HG03520 (cell line): ENCODE results near the gene MDM2.

ENCODE experiments used
- ATAC-seq: cut with Tn5 transposase; IDR thresholded peaks from one replicate; pipeline ENCODE4 v1.9.1; 2021; ENCODE audit warnings: mild to moderate bottlenecking, moderate library complexity; ENCODE audit not compliant: unreplicated experiment

MDM2 gene

GRCh38 chr12:68870443-68870842 lies 62.5 kb downstream of the MDM2 start:
- ATAC-seq = no peak

GRCh38 chr12:68871396-68871795 lies 63.4 kb downstream of the MDM2 start:
- no peak for ATAC-seq

DNA sequence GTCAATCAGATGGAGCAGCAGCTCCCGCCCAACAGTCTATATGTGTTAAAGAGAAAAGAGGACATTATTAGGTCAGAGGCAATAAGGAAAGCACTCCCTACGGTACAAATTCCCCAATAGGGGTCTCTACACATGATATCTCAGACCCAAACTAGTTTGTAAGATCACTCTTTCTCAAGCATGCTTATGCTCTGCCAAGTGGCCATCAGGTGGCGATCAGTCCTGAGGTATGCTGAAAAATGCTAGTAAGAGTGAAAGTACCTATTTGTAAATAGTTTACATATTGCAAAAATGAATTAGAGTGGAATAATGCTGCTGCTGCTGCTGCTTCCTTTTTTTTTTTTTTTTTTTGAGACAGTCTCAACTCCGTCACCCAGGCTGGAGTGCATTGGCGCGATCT lies 63.9 kb downstream of the MDM2 start:
- peak; percentile 53 for ATAC-seq

GRCh38 chr12:68873316-68873715 lies 65.3 kb downstream of the MDM2 start:
- no peak for ATAC-seq

- no peak for ATAC-seq
Observed at GRCh38 chr12:68876461-68876860, 68.5 kb downstream of the MDM2 start.

GRCh38 chr12:68877583-68877982 lies 69.6 kb downstream of the MDM2 start:
- no peak for ATAC-seq

- no peak for ATAC-seq
Observed at GRCh38 chr12:68878283-68878682, 70.3 kb downstream of the MDM2 start.

- no peak for ATAC-seq
Observed at GRCh38 chr12:68878846-68879245, 70.9 kb downstream of the MDM2 start.

GRCh38 chr12:68880660-68881325 lies 72.8 kb downstream of the MDM2 start:
- ATAC-seq = no peak

GRCh38 chr12:68882251-68882964 lies 74.4 kb downstream of the MDM2 start:
- ATAC-seq = no peak

- ATAC-seq = no peak
Observed at GRCh38 chr12:68883151-68883550, 75.2 kb downstream of the MDM2 start.

DNA sequence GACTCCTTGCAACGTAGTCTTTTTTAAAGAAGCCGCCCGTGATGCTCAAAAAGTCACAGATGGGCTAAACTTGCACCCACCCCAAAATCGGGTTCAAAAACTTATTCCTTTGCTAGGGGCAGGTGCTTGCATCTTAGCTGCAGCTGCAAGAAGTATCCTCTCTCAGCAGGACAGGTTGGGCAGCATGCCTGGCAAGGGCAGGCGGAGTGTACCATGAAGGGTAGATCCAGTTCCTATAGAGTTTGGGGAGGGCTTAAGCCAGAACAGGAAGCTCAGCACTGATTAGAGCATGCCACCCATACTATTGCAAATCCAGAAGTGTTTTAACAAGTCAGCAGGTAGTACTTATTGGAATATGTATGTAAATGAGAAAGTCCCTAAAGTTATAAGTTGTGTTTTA lies 76.3 kb downstream of the MDM2 start:
- ATAC-seq = no peak

- no peak for ATAC-seq
Observed at GRCh38 chr12:68885381-68885780, 77.4 kb downstream of the MDM2 start.

DNA sequence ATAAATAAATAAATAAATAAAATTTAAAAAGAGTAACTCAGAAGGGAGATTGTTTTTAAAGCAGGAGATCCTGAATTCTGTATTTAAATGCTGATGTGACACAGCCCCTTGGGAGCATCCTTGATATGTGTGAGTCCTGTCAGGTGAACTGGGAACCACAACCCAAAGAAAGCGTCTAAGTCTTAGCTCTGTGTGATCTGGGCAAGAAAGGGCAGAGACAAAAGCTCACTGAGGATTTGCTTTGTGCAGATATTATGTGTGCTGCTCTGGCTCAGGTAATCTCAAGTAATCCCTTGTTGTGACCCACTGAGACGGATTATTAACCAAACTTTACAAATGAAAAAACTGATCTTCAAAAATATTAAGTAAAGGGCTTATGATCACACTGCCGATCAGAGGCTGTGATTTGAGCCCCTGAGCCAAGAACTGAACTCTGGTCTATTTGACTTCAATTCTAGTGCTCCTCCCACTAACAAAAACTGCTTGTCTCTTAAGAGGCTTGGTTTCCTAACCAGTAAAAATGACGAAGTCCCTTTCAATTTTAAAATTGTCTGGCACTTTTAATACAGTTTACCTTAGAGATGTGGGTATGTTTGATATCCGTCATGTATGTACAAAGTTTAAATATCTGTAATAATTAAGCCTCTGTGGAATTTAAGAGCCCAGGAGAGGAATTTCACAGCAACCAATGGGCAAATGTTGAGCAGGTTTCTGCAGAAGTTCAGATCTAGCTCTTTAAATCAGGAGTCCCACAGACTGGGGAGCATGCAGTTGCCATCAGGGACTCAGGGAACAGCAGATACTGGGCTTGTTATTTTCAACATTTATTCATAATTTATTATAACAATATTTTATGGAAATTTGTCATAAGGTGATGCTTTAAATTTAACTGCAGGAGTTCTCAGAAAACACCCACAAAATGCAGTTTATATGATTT lies 78.9 kb downstream of the MDM2 start:
- no peak for ATAC-seq

DNA sequence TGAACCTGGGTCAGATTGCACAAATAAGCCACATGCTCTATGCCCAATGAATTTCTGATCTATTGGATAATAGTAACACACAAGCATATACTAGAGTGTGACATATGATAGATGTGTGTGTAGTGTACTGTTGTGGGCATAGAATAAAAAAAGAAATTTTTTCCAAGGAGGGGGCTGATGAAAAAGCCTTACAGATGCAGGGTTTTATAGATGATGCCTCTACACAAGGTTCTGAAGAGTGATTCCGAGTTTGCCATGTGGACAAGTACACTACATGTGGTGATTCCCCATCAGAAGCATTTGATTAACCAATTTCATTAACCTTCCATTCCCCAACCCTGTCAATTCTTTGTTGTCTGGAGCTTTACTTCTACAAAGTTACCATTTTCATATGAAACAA lies 79.7 kb downstream of the MDM2 start:
- ATAC-seq = no peak

GRCh38 chr12:68888243-68888642 lies 80.3 kb downstream of the MDM2 start:
- ATAC-seq = no peak

GRCh38 chr12:68890701-68891113 lies 82.7 kb downstream of the MDM2 start:
- ATAC-seq = no peak

GRCh38 chr12:68891141-68891540 lies 83.2 kb downstream of the MDM2 start:
- no peak for ATAC-seq

DNA sequence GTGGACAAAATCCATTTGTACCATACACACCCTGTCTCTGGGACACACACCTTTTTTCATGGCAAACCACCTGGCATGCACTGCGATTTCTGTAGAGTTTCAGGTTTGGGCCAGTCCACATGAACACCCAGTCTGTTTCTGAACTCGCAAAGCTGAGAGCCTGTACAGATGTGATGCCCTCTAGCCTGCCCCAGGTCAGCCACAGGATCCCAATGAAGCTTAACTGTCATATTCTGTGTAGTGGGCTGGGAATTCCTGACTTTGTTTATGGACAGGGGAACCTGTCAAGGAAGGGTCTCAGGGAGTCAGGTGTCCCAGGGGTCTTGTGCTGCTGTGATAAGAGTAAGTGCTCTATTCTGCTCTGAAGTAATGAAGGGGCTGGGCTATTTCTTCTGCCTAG lies 85.2 kb downstream of the MDM2 start:
- no peak for ATAC-seq

DNA sequence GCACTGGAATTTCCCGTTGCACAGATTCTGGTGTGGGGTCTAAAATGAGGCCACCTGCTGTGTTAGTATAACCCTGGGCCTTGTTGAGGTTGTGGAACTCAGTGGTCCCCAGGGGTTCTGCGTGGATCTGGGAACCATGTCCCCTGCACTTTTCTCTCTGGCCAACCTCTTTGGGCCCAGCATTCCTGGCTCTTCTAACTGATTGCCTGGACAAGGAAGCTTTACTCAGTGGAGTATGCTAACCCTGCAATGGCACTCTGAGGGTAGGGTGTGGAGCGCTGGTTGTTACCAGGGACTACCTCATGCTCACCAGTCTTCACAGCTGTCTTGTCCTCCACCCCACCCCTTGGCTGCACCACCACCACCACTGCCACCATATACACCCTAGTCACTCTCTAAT lies 85.8 kb downstream of the MDM2 start:
- no peak for ATAC-seq

- no peak for ATAC-seq
Observed at GRCh38 chr12:68894276-68894855, 86.4 kb downstream of the MDM2 start.
